ENCODE data around the gene ATP1A4. TPM values are rescaled to one million over a fixed set of nuclear protein-coding genes. Genes with fewer than 3 reads are reported as not detected.

The ATP1A4 gene
- total and polyA plus RNA-seq, 2 of the 8 experiments (the other 6 are each of a cell fraction or from before 2014, with no cell fraction given), result 0.48 to 0.61 TPM

DNA sequence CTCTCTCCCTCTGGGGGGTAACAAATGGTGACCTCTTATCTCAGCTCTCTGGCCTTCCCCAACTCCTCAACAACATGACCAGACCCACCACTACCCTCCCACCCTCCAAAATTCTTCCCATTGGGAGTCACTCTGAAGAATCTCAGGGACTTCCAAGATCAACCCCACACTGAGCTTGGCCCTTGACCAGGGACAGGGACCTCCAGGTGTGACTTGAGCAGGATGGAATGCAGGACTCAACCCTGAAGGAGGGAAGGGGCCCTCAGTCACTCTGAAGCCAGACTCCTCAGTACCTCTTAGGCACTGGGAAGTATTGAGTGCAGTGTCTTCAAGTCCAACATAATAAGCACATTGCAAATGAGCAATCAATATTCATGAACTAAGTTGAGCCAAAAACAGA lies 40.8 kb downstream of the ATP1A4 start:
- peak overlapping the region; percentile 83; the same call in 1 of the 2 replicates for H2BK20ac ChIP-seq (ENCODE audit: low read length)
- peaks cover 0 to 9% of the 10 kb centered on the region in 2 experiments for H4K20me1 ChIP-seq (replicated peaks in 1 of 2; ENCODE audit: control insufficient read depth in 1 of 2, insufficient read depth in 2 of 2, low read length in 2 of 2)
- H2BK5ac ChIP-seq (ENCODE audit: low read depth, low read length), result peak overlapping the region; percentile 40; the same call in 1 of the 2 replicates
- no peak overlapping the region for H3K18ac ChIP-seq (ENCODE audit: extremely low read depth, low read length)
- DNase-seq (ENCODE audit: low read depth in 1 of 2, low spot score in 2 of 2) (no peak), FAIRE-seq (no peak)
- H3K4me3 ChIP-seq (ENCODE audit: extremely low read depth in 1 of 4, insufficient read depth in 2 of 4, low read depth in 3 of 4, low read length in 4 of 4), result no peak overlapping the region
- no peak overlapping the region for H3K9ac ChIP-seq (replicated peaks in 1 of 4; ENCODE audit: extremely low read depth in 1 of 4, low read depth in 3 of 4, low read length in 3 of 4)
- H3K79me1 ChIP-seq (ENCODE audit: low read depth, low read length), result peaks cover 4% of the 10 kb centered on the region; the same call in 1 of the 2 replicates
- no peak overlapping the region for H2BK120ac ChIP-seq (replicated peaks; ENCODE audit: low read depth, low read length)
- H3K14ac ChIP-seq (ENCODE audit: insufficient read length), result no peak overlapping the region
- no peak overlapping the region for H3K23ac ChIP-seq (ENCODE audit: insufficient read length)
- TF ChIP-seq SAP30 (IDR thresholded peaks at IDR 0.05; ENCODE audit: insufficient read depth, insufficient replicate concordance, low read length) (no peak), SP1 (IDR thresholded peaks at IDR 0.05; ENCODE audit: low read depth, low read length) (no peak), NANOG (IDR thresholded peaks at IDR 0.05; ENCODE audit: insufficient read depth, low read depth, low read length, poor library complexity, severe bottlenecking) (no peak), HDAC6 (IDR thresholded peaks at IDR 0.05; ENCODE audit: low read depth, low read length) (no peak), KDM5A (IDR thresholded peaks at IDR 0.05; ENCODE audit: low read length) (no peak), CHD2 (IDR thresholded peaks at IDR 0.05; ENCODE audit: low read length) (no peak), CBX5 (IDR thresholded peaks at IDR 0.05; ENCODE audit: low read depth, low read length) (no peak), YY1 (IDR thresholded peaks at IDR 0.05; ENCODE audit: low read depth, low read length) (no peak), TCF12 (IDR thresholded peaks at IDR 0.05; ENCODE audit: low read depth, low read length) (no peak), SIX5 (IDR thresholded peaks at IDR 0.05; ENCODE audit: low read depth, low read length) (no peak), RFX5 (IDR thresholded peaks at IDR 0.05; ENCODE audit: borderline replicate concordance, low read depth, low read length) (no peak), ASH2L (IDR thresholded peaks at IDR 0.05; ENCODE audit: low read length) (no peak), TBP (IDR thresholded peaks at IDR 0.05; ENCODE audit: low read depth, low read length) (no peak), NRF1 (IDR thresholded peaks at IDR 0.05; ENCODE audit: low read depth, low read length) (no peak), GABPA (IDR thresholded peaks at IDR 0.05; ENCODE audit: borderline replicate concordance, insufficient read depth, low read length) (no peak)
- no peaks in the 10 kb centered on the region for H3K79me2 ChIP-seq (ENCODE audit: control insufficient read depth in 1 of 2, insufficient read depth in 2 of 2, low read length in 2 of 2)
- no peak overlapping the region for H3K4ac ChIP-seq (replicated peaks; ENCODE audit: insufficient read length, low read depth, low read length)
- no peak overlapping the region; the same call in 1 of the 2 replicates for H4K8ac ChIP-seq (ENCODE audit: extremely low read depth, insufficient read depth, low read length)
- CTCF ChIA-PET (ENCODE audit: partially characterized antibody), result interaction anchor here (1.2 to 8.6 kb wide), 19 partner anchors 11 to 184 kb away, joined by 3 to 195 read pairs (median 13); partner anchors contain the start of genes ATP1A2 and PEA15
- POLR2A ChIA-PET (ENCODE audit: partially characterized antibody), result interaction anchor here (1.0 to 5.9 kb wide), 9 partner anchors 10 to 92 kb away, joined by 3 to 61 read pairs (median 5); partner anchors contain the start of genes PEA15 and PEX19
- no peak overlapping the region for H3K27ac ChIP-seq (ENCODE audit: low read depth, low read length)
- peaks cover 3 to 26% (median 8%) of the 10 kb centered on the region in 4 experiments; a peak in 6 of 7 replicates for H3K4me1 ChIP-seq (replicated peaks in 1 of 4; ENCODE audit: control insufficient read depth in 3 of 4, insufficient read depth in 4 of 4, low read length in 3 of 4)
- peaks cover 10% of the 10 kb centered on the region for H3K23me2 ChIP-seq (ENCODE audit: low read depth, low read length)
- no peak overlapping the region for H2AFZ ChIP-seq (ENCODE audit: low read length)
- no peaks in the 10 kb centered on the region; a peak in 1 of 8 replicates for H3K36me3 ChIP-seq (ENCODE audit: control insufficient read depth in 2 of 4, insufficient read depth in 4 of 4, low read length in 3 of 4)
- H2BK15ac ChIP-seq (ENCODE audit: low read length), result 0 out of 2 replicates have a peak overlapping the region, but pooled peaks have one; percentile 55
- peak overlapping the region; percentile 98 for H2BK12ac ChIP-seq (ENCODE audit: low read depth, low read length)
- H3K9me3 ChIP-seq (ENCODE audit: insufficient read depth in 2 of 2, low read depth in 1 of 2, low read length in 1 of 2), result no peaks in the 10 kb centered on the region
- H3K56ac ChIP-seq (replicated peaks; ENCODE audit: insufficient read length, low read depth, low read length), result no peak overlapping the region
- no peak overlapping the region for H4K5ac ChIP-seq (ENCODE audit: insufficient read length, low read depth, low read length)
- peak overlapping the region; percentile 49 for H4K91ac ChIP-seq (replicated peaks; ENCODE audit: insufficient read length, low read length)
- no peaks in the 10 kb centered on the region; a peak in 1 of 7 replicates for H3K27me3 ChIP-seq (replicated peaks in 1 of 4; ENCODE audit: control insufficient read depth in 3 of 4, extremely low read depth in 1 of 4, insufficient read depth in 3 of 4, low read length in 3 of 4)
- H3K4me2 ChIP-seq (ENCODE audit: insufficient read depth in 1 of 2, low read depth in 2 of 2, low read length in 2 of 2), result no peak overlapping the region
- 0 out of 2 replicates have a peak overlapping the region, but pooled peaks have one; percentile 91 for H2AK5ac ChIP-seq (ENCODE audit: low read depth, low read length)
